GM19372 (cell line): ENCODE measurements around the gene OGFRL1.
"Not testable (repeated sequence)": the region's sequence is repeated elsewhere in the genome, so short reads cannot be mapped to it uniquely, and the experiment has no call there.

Experiments used
- ATAC-seq: cut with Tn5 transposase; IDR thresholded peaks from one replicate; pipeline ENCODE4 v1.9.1; 2021; ENCODE audit warnings: mild to moderate bottlenecking, low read depth, moderate library complexity; ENCODE audit not compliant: unreplicated experiment

Gene OGFRL1

DNA sequence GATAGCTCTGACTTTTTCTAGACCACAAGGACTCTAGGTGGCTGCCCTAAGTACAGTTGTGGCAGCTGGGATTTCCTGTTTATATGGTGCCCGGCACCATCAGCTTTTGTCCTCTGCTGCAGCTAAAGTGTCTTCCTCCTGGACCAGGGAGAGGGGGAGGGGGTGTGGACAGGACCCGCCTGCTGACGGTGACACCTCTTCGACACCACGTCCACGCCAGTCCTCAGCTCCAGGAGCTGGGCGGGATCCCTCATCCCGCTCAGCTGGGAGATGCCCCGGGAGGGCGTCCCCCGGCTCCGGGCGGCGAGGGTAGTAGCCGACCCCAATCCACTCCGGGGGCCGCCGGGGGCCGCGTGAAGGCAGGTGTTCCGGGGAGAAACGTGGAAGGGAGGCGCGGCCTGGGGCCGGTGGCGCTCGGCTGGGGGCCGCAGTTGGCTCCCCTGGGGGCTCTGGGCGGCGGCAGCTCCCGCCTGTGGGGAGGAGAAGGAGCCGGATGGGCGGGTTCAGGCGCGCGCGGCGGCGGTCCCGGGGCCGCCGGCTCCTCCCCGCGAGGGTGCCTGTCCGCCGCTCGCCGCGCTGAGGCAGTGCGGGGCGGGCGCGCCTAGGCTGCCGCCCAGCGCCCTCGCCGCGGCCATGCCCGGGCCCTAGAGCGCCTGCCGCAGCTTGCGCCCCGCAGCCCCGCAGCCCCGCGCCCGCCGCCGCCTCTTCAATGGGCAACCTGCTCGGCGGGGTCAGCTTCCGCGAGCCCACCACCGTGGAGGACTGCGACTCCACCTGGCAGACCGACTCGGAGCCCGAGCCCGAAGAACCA is at the start of gene OGFRL1:
Gene OGFRL1 (plus strand): TSS at position 584 of the 811 bp plus-strand sequence. CDS start 126 bp downstream, at position 710.
- ATAC-seq: peak; percentile 79

DNA sequence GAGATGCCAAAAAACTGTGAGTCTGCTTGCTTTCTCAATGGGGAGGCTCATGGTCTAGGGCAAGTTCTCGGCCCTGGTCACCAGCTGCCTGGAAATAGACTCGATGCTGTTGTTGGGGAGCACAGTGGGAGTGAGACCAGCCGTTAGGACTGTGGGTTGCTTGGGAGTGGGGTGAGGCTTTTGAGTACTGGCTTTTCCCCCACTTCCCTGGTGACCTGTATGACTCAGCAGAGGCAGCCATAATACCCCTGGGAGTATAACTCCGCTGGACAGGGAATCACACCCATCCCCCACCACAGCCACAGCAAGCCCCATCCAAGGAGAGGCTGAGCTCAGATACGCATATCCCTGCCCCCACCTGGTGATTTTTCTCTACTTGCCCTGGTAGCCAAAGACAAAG is 48.9 kb upstream of the OGFRL1 start:
- ATAC-seq: no peak

DNA sequence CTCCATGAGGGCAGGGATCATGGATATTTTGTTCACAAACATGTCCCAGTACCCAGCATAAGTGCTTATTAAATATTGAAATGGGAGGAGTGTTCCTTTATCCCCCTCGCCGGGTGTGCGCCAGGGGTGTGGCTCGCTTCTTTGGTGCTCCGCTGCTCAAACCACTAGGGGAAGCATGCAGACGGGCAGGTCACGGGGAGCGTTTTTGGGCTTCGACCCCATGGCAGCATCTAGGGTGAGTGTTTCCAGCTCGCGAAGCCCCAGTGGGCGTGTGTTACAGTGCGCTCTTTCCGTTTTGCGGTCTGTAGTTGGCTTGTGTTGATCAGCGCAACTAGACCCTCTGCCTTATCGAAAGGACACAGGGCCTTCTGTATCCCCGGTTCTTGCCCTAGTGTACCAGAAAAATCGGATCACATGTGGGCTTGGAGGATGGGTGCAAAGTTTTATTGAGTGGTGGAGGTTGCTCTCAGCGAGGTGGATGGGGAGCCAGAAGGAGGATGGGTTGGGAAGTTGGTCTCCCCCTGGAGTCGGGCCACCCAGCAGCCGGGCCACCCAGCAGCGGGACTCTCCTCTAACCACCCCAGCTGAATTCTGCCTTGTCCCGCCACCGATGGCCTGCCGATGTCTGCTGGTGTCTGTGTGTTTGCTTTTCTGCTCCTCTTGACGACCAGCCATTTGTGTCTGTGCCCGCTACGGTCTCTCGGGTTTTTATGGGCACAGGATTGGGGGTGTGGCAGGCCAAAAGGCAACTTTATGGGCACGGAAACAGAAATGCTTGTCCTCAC is 43.2 kb upstream of the OGFRL1 start:
- ATAC-seq: no peak

DNA sequence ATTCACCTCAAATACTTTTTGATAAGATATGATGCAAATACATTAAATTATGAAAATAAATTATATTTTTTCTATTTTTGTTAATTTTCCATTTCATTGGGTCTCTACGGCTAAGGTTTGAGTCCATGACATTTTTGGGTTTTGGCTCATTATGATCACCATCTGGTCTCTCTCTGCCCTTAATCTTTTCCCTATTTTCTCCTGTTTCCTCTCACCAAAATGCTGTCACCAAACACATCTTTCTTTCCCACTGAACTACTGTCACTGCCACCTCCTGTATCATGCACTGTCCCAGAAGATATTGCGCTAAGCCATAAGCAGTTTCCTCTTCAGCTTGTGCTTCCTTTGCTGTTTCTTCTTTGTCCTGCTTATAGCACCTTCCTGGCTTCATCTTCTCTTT is 42.0 kb upstream of the OGFRL1 start:
- no peak for ATAC-seq

DNA sequence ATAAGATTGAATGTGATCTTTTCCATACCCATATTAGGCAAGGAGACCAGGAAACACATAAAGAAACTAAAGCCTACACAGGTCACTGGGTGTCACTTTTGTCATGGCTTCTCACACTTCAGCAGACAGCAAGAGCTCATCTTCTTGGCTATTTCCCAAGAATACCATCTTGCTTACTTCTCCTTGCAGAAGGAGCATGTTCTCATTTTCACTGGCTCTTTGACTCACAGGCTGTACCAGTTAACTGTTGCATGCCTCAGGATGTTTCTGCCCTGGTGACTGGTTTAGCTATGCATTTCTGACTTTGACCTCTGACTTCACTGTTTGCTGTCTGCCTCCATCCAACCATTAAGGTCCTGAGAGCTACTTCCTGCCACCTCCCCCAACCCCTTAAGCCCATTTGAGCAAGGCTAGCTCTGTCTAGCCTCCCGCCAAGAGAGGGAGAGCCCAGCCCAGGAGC is 40.3 kb upstream of the OGFRL1 start:
- ATAC-seq: peak; percentile 70

DNA sequence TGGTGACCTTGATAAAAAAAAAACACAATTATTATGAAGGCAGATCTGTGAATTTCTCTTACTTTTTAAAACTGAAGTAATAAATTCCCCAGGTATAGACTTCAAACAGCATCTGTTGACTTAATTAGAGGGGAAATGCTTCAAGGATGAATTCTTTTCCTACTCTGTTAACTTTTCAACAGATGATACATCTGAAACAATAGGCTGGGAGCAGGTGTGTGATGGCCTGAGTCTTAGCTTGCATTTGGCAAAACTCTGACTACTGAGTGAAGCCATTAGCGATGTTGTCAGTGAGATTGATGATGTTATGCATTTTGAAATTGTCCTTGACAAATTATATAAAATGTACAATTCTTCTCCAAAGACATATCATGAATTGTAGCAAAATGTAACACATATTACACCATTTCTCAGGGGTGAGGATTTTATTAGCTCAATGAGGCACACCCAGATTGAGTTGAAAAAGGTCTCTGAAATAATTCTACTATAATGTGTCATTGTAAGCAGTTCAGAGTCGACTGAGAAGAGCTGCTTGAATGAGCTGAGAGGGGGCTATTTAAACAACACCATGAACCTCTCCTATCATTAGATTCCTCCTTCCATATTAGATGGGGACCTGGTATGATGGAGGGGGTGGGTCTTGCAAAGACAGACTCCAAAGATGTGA is 39.6 kb upstream of the OGFRL1 start:
- no peak for ATAC-seq

DNA sequence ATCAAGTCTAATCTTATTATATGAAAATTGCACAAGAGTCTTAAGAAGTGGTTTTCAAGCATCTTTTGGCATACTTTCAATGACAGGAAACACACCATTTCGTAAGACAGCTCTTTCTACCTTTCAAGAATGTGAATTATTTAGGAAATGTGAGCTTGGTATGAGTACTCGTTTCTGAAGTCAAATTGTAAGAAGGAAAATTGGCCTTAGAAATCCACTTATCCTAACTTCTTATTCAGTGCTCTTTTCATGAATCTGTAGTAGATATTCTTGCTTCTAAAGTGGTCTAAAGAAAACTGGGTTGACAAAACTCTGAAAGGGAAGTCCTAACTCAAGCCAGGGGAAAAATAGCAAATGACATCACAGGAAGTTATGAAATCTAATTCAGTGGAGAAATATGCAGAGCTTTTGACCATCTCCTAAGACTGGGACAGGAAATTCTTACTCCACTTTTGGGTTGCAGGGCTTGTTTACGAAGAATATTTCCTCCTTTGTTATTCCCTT is 38.5 kb upstream of the OGFRL1 start:
- no peak for ATAC-seq

DNA sequence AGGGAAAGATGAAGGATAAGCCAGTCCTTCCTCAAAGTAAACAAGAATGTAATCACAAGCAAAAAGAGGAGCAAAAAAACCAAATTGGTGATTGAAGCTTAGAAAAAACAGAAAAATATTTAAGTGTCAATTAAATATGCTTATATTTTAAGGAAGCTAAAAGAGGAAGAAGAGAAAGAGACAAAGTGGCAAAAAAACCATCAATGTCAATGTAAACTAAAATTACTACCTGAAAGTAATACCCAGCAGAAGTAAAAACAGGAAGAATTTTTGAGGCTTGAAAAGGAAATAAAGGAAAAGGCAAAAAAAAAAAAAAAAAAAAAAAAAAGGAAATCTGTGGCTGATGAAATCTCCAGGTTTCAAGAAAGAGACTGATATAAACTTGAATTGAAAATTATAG is 36.2 kb upstream of the OGFRL1 start:
- ATAC-seq: no peak

DNA sequence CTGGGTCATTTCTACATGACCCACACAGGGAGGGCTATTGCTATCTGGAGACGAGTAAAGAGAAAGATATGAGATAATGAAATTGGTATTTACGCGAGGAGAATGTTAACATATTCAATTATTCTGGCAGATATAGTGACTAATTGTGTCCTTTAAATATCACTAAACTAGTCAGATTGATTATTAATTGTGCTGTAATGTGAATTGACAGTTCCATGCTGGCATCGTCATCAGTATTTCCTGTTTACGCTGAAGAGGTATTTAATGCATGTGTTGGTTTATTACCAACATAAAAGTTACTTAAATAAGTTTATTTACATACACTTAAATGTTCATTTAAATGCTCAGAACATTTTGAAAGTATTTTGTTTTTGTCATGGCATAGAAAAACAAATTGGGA is 35.7 kb upstream of the OGFRL1 start:
- no peak for ATAC-seq

DNA sequence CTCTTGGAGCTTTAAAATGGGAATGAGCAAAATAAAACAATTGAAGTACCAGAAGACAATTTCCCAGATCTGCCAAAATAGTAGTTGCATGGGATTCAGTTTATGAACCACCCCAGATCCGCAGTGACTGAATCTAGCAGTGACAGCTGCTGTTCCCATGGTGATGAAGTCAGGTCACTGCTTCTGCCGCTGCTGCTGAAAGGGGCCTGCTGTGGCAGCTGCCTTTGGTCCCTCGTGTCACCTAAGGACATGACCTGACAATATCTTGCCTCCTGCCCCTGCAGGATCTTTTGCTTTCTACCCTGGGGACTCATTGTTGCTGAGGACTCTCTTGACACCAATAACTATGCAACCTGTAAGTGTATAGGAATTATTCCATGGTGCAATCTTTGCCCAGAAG is 34.3 kb upstream of the OGFRL1 start:
- no peak for ATAC-seq

DNA sequence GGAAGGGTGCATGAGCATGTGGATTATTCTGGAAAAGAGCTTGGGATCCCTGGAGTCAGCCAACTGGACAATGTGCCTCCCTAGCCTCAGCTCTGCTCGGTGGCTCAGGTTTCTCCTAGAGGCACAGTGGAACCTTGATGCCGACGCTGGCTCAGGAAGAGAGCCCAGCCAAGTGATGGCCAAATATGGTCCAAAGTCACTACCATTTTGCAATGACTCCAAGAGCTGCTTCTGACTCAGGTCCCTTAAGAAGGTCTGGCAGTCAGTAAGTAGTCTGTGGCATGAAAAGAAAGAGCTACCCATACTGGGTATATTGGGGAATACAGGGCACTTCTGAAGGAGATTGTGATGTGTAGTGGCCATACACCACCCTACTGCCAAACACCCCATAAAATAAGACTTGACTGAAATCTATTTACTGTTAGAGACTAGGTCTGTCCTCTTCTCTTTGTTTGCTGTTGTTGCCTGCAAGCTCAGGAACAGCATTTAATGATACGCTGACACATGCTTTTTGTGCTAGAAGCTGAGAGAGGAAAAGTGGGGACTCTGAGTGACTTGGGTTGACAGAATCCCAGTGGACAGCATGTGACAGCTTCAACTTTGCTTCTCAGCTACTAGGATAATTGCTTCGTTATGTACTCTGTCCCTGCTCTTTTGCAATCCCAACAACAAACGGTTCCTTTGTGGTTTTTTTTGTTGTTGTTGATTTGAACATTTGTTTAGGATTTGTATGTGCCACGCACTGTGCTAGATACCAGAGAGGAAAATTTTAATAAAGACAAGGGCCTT is 30.3 kb upstream of the OGFRL1 start:
- ATAC-seq: no peak

DNA sequence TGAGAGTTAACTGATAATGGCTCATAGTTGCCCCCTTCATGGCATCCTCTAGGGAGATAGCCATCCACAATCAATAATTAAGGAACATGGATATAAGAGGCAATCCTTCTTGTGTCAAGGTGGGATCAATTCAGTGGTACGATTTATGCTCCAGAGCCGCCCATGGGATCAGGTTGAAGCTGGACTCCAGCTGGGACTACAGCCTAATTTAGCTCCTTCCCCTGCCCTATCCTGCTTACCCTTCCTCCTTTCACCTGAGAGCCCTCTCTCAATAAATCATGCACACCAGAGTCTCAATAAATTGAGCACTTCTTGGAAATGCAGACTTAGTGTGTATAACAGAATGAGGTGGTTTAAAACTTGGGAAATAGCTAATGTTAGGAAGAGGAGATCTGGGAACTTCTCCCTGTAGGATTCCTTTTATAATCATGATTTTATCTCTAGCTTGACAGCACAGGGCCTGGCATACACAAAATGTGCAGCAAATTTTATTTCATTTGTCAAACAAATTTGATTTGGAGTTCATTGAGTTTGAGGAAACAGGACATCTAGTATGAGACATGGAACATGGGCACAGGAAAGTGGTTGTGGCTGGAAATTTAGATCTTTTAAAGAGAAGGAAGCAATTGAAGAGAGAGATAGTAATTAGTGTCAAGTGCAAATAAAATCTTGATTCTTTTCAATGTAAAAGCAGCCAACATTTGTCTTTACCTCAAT is 28.6 kb upstream of the OGFRL1 start:
- ATAC-seq: no peak

DNA sequence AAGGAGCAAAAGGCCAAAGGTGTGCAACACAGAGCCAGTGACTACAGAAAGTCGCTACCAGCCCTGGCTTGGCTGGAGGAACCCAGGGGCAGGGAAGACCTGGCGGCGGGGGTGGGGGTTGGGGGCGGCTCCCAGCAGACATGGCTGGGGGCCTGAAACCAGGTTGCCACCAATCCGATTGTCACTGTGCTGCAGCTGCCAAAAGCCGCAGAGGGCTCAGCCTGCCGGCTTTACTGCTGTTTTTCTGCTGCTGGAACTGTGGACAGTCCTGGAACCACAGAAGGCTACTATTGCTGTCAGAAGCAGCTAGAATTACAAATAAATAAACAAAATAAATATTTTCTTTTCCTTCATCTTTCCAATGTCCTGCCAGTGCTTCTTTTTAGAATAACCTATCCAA is 25.7 kb upstream of the OGFRL1 start:
- no peak for ATAC-seq

DNA sequence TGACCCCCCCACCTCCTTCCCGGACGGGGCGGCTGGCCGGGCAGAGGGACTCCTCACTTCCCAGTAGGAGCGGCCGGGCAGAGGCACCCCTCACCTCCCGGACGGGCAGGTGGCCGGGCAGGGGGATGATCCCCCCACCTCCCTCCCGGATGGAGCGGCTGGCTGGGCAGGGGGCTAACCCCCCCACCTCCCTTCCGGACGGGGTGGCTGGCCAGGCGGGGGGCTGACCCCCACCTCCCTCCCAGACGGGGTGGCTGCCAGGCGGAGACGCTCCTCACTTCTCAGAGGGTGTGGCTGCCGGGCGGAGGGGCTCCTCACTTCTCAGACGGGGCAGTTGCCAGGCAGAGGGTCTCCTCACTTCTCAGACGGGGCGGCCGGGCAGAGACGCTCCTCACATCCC is 22.2 kb upstream of the OGFRL1 start:
- ATAC-seq: not testable (repeated sequence)

DNA sequence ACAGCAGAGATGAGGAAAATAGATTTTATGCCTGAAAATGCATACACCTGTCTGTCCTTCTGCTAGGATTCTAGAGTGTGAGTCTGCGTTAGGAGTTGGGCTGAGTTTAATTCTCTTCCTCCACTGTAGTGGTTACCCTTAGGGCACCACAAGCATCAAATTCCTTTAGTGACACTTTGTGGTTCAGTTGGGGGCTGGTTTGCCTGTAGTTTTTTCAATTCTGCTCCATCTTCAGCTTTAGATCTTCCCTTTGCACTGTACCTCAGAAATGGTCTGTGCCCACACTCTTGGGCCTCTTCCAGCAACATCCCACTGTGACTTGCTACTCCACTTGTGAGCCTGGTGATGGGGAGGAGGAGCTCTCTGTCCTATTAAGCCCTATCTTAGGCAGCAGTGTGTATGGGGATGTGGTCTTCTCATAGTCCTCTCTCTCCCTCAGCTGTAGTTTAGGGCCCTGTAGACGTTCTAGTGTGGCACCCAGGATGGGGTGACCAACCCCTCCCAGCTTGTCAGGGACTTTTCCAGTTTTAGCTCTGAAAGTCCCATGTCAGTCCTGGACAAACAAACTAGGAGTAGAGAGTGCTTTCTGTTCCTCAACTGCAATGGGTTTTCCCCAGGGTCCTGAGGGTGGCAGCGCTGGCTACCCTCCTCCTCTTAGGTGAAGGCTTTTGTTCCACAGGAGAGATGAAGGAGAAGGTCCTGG is 19.7 kb upstream of the OGFRL1 start:
- ATAC-seq: peak; percentile 66

DNA sequence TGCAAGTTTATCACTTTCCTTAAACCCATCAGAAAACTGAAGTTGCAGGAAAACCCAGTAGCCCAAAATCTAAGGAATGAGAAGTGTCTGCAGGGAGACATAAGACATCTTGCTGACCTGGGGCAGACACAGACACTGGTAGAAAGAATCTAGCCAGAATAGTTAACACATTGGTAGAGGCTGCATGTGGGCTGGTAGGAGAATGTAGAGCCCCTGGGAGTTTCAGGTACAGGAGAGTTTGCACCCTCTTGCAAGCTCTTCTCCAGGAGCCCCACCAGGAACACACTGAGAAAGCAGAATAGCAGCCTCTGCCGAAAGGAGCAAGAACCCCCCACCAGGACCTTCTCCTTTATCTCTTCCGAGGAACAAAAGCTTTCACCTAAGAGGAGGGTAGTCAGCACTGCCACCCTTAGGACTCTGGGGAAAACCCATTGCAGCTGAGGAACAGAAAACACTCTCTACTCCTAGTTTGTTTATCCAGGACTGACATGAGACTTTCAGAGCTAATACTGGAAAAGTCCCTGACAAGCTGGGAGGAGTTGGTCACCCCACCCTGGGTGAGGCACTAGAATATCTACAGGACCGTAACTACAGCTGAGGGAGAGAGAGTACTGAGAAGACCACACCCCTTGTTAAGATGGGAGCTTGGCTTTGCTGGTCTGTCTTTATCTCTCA is 10.5 kb upstream of the OGFRL1 start:
- ATAC-seq: no peak

DNA sequence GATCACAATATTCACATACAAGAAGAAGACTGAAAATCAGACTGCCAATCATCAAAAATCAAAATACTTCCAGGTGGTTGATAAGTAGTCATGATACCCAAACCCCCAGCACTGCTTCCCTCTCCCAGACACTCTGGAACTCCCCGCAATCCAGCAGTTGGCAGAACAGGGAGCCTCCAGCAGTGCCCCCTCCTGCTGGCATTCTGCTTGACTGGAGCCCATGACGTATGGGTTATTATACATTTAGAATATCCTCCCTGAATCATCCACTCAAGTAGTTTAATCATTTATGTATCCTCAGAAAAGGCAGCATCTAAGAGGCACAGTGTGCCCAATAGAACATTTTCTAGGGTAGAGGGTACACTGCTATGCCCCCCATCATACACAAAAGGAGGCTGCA is 9.3 kb upstream of the OGFRL1 start:
- ATAC-seq: no peak

DNA sequence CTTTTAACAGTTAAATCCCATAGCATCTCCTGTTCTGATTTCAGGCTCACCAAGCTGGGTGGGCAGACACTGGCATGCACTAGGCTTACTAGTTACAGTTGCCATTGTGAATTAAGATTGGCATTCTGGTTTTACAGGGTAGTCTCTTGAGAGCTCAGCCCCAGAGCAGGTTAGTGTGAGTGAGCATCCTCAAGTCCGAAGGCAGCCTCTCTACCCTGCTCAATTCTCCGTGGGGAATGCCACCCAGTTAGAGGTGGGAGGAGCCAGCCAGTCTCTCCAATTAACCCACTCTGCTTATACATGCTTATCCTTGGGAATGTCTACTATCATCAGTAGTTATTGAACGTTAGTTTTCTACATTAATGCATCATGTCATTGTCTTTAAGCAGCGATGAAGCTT is 8.9 kb upstream of the OGFRL1 start:
- ATAC-seq: no peak
